NCI-H524 treated with DMSO at 0.1 percent for 48 hours (cell line): ENCODE data around the gene NDFIP2.

ENCODE experiments used
- DNase-seq: peaks from one replicate; lab custom pipeline; 2025; lab: John Stamatoyannopoulos, UW

Gene NDFIP2

DNA sequence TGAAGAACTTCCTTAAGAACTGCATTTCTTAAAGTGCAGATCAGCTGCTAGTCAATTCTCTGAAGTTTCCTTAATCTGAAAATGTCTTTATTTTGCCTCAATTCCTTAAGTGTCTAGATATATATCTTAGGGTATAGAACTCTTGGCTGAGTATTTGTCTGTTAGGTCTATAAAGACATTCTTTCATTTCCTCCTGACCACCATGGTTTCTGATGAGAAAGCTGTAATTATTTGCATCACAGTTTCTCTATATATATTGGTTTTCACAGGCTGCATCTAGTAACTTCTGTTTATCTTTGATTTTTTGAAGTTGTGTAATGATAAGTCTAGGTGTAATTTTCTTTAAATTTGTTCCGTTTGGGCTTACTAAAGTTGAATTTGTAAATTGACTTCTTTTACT lies 15.2 kb downstream of the NDFIP2 start:
- no peak for DNase-seq

- DNase-seq: no peak
These were observed 16.1 kb downstream of the NDFIP2 start for GRCh38 chr13:79497064-79497463.

GRCh38 chr13:79497852-79498251 lies 16.9 kb downstream of the NDFIP2 start:
- no peak for DNase-seq

GRCh38 chr13:79500829-79501228 lies 19.9 kb downstream of the NDFIP2 start:
- DNase-seq: no peak

GRCh38 chr13:79501538-79502232 lies 20.7 kb downstream of the NDFIP2 start:
- DNase-seq: no peak

DNA sequence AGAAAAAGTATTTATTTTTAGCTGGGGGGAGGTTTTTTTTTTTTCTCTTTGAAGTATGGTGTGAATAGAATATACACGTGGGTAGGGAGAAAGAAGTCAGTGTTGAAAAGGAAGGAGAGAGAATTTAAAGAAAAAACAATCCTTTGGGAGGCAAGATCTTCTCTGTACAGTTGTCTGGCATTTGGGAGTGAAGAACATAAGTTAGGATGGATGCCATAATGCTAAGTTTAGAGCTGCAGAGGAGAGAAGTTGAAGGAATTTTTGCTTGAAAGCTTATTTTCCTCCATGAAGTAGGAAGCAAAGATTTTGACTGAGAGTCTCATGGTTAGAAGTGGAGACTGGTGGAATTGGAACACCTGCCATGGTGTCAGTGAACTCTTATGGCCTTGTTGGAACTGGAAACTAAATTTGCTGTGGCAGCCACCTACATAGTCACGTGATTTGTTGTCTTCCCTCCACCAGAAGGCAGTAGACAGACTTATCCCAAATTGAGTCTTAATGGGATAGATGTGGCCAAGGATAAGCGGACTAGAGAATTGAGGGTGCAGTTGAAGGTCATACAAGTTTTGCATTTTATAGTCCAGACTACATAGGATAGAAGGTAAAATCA lies 22.0 kb downstream of the NDFIP2 start:
- no peak for DNase-seq

DNA sequence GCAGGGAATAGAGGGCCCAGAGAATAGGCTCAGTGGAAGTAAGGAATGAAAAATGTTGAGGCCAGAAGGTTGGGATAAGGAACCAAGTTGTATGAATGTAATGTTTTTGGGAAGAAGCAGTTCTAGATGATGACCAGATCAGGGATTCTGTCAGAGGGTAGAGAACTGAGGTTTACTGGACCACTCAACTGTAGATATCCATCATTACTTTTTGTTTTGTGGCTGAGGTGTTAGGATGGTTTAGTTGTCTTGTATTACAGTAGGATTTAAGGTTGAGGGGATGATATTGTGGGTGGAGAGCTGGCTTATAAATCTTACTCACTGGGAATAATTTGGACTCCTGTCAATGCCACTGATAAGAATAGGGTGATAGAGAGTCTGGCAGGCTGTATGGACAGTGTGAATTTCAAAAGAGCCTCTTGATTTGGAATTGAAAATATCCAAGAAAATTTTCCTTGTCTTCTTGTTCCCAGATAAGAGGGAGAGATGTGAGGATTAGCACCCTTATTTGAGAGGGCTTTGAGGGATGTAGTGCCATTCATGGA lies 22.6 kb downstream of the NDFIP2 start:
- no peak for DNase-seq

- DNase-seq: no peak
These were observed 27.4 kb downstream of the NDFIP2 start for GRCh38 chr13:79508224-79508961.

GRCh38 chr13:79511611-79512010 lies 30.7 kb downstream of the NDFIP2 start:
- DNase-seq: no peak

DNA sequence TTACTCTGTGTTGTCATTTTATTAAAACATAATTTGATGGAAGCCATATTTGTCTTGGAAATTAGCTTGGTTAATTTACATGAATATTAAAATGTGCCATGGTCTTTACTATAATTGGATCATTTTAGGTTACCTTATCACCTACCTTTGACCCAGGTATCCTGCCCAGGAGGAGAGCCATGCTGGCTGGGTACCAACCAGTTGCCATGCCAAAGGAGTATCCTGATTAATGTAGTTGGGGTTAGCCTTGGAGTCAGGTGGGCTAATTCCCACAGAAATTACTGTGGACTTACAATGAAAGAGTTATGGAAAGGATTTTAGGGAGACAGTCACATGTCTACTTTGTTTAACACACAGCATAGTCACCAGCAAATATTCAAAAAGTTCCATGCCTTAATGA lies 32.0 kb downstream of the NDFIP2 start:
- DNase-seq: no peak

- DNase-seq: no peak
These were observed 35.6 kb downstream of the NDFIP2 start for GRCh38 chr13:79516595-79516994.

- DNase-seq: no peak
These were observed 38.3 kb downstream of the NDFIP2 start for GRCh38 chr13:79519255-79519654.

GRCh38 chr13:79522583-79522982 lies 41.6 kb downstream of the NDFIP2 start:
- no peak for DNase-seq

- DNase-seq: no peak
These were observed 44.3 kb downstream of the NDFIP2 start for GRCh38 chr13:79525064-79525857.

DNA sequence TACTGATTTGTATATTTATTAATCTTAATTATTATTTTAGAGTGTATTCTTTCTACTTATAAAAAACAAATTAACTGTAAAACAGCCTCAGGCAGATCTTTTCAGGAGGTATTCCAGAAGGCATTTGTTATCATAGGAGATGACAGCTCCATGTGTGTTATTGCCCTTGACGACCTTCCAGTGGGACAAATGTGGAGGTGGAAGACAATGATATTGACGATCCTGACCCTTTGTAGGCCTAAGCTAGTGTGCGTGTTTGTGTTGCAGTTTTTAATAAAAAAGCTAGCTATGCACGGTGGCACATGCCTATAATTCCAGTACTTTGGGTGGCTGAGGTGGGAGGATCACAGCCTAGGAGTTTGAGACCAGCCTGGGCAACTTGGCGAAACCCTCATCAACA lies 46.7 kb downstream of the NDFIP2 start:
- DNase-seq: no peak

DNA sequence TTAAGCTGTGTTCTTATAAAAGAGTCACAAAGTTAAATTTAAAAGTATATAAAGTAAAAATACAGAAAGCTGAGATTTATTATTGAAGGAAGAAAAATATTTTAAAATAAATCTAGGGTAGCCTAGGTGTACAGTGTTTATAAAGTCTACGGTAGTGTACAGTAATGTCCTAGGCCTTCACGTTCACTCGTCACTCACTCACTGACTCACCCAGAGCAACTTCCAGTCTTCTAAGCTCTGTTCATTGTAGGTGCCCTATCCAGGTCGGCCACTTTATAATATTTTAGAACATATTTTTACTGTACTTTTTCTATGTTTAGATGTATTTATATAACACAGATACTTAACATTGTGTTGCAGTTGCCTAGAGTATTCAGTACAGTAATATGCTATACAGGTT lies 47.4 kb downstream of the NDFIP2 start:
- DNase-seq: no peak

DNA sequence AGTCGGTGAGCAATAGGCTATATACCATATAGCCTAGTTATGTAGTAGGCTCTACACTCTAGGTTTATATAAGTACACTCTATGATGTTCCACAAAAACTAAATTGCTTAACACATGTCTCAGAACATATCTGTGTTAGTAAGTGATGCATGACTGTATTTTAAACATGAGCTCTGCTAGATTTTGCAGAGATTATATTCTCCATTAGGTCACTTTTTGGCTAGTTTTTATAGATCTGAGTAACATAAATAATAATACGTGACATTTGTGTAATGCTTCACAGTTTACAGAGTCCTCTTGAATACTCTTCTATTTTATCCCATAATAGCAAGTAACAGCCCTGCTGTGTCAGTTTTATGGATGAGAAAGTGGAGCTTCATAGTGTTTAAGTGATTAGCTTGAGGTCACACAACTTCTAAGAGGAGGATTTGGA lies 47.8 kb downstream of the NDFIP2 start:
- DNase-seq: no peak

- no peak for DNase-seq
These were observed 48.9 kb downstream of the NDFIP2 start for GRCh38 chr13:79529817-79530216.

GRCh38 chr13:79530270-79530669 lies 49.3 kb downstream of the NDFIP2 start:
- no peak for DNase-seq

- no peak for DNase-seq
These were observed 50.7 kb downstream of the NDFIP2 start for GRCh38 chr13:79531542-79532254.

DNA sequence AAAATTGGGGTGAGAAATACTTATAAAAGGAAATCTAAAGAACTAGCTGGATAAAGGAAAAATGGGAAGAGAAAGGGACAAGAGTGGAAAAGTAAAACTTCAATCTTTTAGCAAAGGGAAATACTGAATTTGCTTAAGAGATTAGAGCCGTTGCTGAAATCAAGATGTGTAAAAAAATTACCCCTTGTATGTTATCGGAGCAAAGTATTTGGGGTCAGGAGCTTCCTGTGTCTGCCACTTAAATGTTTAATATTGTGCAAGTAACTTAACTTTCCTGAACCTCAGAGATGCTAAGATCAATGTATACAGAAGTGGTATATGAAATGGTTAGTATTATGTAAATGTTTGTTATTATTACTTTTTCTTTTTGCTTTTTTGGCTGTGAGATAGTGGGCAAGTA lies 51.6 kb downstream of the NDFIP2 start:
- no peak for DNase-seq
